CD14-positive monocyte (primary cell): ENCODE data around the gene PUDP. TPM values are rescaled to one million over a fixed set of nuclear protein-coding genes. Genes with fewer than 3 reads are reported as not detected.
A peak's percentile ranks its signal among the peaks of the same experiment; 100 is the strongest.

Experiments
- DNase-seq, 3 donors: peaks; one replicate each; pipeline ENCODE4 v3.0.0-alpha.2; 2011 to 2022
- H2AFZ ChIP-seq: 2 replicates; pipeline ENCODE4 v1.6.0; 2012; ENCODE audit warnings: mild to moderate bottlenecking, low read depth, low read length, inconsistent platforms; ENCODE audit not compliant: insufficient read depth, poor library complexity, severe bottlenecking
- H3K27ac ChIP-seq, 2 donors: 1 replicate in 1 of 2; 2 replicates in 1 of 2; pipeline ENCODE4 v1.5.1; 2012 to 2013; ENCODE audit warnings: low read length in 2 of 2, control low read depth in 1 of 2, inconsistent platforms in 1 of 2, low read depth in 1 of 2, mild to moderate bottlenecking in 1 of 2
- H3K27me3 ChIP-seq, 2 donors: one replicate each; pipeline versions ENCODE4 v1.6.0 to v1.6.1; 2011 to 2013; ENCODE audit warnings: low read length in 2 of 2; ENCODE audit not compliant: control insufficient read depth in 2 of 2, insufficient read depth in 2 of 2
- H3K36me3 ChIP-seq, 2 donors: replicated peaks in 1 of 2; 1 replicate in 1 of 2; 2 replicates in 1 of 2; pipeline versions ENCODE4 v1.5.1 to v1.6.1; 2012 to 2013; ENCODE audit warnings: low read length in 2 of 2, control low read depth in 1 of 2, inconsistent platforms in 1 of 2, mild to moderate bottlenecking in 1 of 2; ENCODE audit not compliant: insufficient read depth in 2 of 2, control insufficient read depth in 1 of 2
- H3K4me1 ChIP-seq, 2 donors: 1 replicate in 1 of 2; 2 replicates in 1 of 2; pipeline versions ENCODE4 v1.5.1 to v1.6.1; 2012 to 2013; ENCODE audit warnings: low read length in 2 of 2, control low read depth in 1 of 2, inconsistent platforms in 1 of 2, mild to moderate bottlenecking in 1 of 2, moderate library complexity in 1 of 2; ENCODE audit not compliant: insufficient read depth in 2 of 2, control insufficient read depth in 1 of 2
- H3K4me2 ChIP-seq: replicated peaks from 2 replicates; pipeline ENCODE3; 2012; ENCODE audit warnings: low read length, moderate library complexity, mild to moderate bottlenecking; ENCODE audit not compliant: poor library complexity, severe bottlenecking; ENCODE audit errors: extremely low read depth
- H3K4me3 ChIP-seq, 3 experiments: fragments of 200-600 bp in 1 of 3; sonication (generic) in 1 of 3; replicated peaks in 1 of 3; 1 replicate in 2 of 3; 2 replicates in 1 of 3; pipeline ENCODE4 v1.5.1; 2011 to 2013; ENCODE audit warnings: low read length in 3 of 3, mild to moderate bottlenecking in 3 of 3, control low read depth in 2 of 3, low read depth in 2 of 3, inconsistent platforms in 1 of 3, moderate library complexity in 1 of 3
- H3K79me2 ChIP-seq: 2 replicates; pipeline ENCODE4 v1.6.0; 2012; ENCODE audit warnings: mild to moderate bottlenecking, control low read depth, inconsistent platforms, low read length, moderate library complexity; ENCODE audit not compliant: insufficient read depth
- H3K9ac ChIP-seq: 2 replicates; pipeline ENCODE4 v1.6.0; 2017; ENCODE audit warnings: low read length, mild to moderate bottlenecking; ENCODE audit not compliant: insufficient read depth, poor library complexity, severe bottlenecking
- H3K9me3 ChIP-seq, 2 donors: replicated peaks in 1 of 2; 1 replicate in 1 of 2; 2 replicates in 1 of 2; pipeline versions ENCODE4 v1.5.1 to v1.6.1; 2012 to 2013; ENCODE audit warnings: low read length in 2 of 2, control low read depth in 1 of 2; ENCODE audit not compliant: control insufficient read depth in 1 of 2, insufficient read depth in 1 of 2
- H4K20me1 ChIP-seq: 2 replicates; pipeline ENCODE4 v1.6.0; 2012; ENCODE audit warnings: mild to moderate bottlenecking, low read length, control low read depth, moderate library complexity; ENCODE audit not compliant: insufficient read depth
- H3K27ac Mint-ChIP-seq, 7 donors: one replicate each; pipeline ENCODE4 v1.8.0; 2020; ENCODE audit warnings: mild to moderate bottlenecking in 7 of 7, mixed read lengths in 7 of 7, moderate library complexity in 6 of 7, inconsistent platforms in 2 of 7
- H3K27me3 Mint-ChIP-seq, 3 donors: one replicate each; pipeline ENCODE4 v1.8.0; 2021 to 2022; ENCODE audit warnings: low read depth in 3 of 3, mild to moderate bottlenecking in 3 of 3, mixed read lengths in 3 of 3, moderate library complexity in 3 of 3, inconsistent platforms in 1 of 3
- H3K36me3 Mint-ChIP-seq, 2 donors: one replicate each; pipeline ENCODE4 v1.8.0; 2020; ENCODE audit warnings: mixed read lengths in 2 of 2, inconsistent platforms in 1 of 2, mild to moderate bottlenecking in 1 of 2
- H3K4me1 Mint-ChIP-seq: one replicate; pipeline ENCODE4 v1.8.0; 2020; ENCODE audit warnings: mild to moderate bottlenecking, mixed read lengths
- H3K4me3 Mint-ChIP-seq, 2 donors: one replicate each; pipeline ENCODE4 v1.8.0; 2020; ENCODE audit warnings: mild to moderate bottlenecking in 2 of 2, mixed read lengths in 2 of 2, moderate library complexity in 1 of 2
- H3K9me3 Mint-ChIP-seq, 7 donors: one replicate each; pipeline ENCODE4 v1.8.0; 2020 to 2022; ENCODE audit warnings: mixed read lengths in 7 of 7, mild to moderate bottlenecking in 6 of 7, moderate library complexity in 6 of 7, inconsistent platforms in 2 of 7
- WGBS: methylation state at CpG from one replicate; pipeline ENCODE4 v1.1.5; 2013; ENCODE audit warnings: missing lambda C conversion rate; ENCODE audit not compliant: insufficient coverage; 5-methylcytosine and 5-hydroxymethylcytosine counted together
- intact Hi-C, 2 donors: fragments of 100-400 bp; cut with micrococcal nuclease; formaldehyde crosslinking; loops; one replicate each; pipeline versions ENCODE4 v1.15.0 to v1.15.1; 2023
- polyA plus RNA-seq, 3 donors: library from polyadenylated mRNA; depleted of rRNA in 1 of 3; unstranded in 2 of 3; stranded (reverse) in 1 of 3; fragments of 300-500 nt in 2 of 3; fragments of >200 nt in 1 of 3; fragmentation: Illumina TruSeq in 2 of 3; gene quantifications; 1 replicate in 2 of 3; 2 replicates in 1 of 3; pipeline ENCODE4 v1.2.3, GENCODE V29; 2012 to 2021
- TF ChIP-seq, protein P1 (sequence below): fragments of 200-600 bp; IDR thresholded peaks from one replicate; pipeline ENCODE4 v1.8.0; 2022; ENCODE audit warnings: antibody characterized with exemption, mild to moderate bottlenecking

Gene PUDP
- polyA plus RNA-seq, 3 donors = 21.4 to 49.5 (median 45.4) TPM

DNA sequence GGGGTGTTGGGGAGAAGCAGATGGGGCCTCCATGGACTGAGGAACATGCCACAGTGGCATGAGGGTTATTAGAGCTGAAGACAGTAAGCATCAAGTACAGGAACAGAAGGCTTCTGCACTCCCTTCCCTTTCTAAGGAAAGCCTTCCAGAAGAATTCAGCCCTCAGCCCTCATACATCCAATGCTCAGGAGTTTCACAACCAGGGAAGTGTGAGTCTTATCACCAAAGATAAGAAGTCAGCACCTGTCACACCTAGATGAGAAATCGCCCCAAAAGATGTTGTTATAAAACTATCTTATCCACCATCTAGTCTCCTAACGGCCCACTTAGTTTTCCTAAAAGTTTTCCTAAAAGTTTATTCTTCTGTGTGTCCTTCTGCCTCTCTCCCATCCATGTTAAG lies 78.4 kb downstream of the PUDP start:
- Histone ChIP-seq H3K9ac (no peak overlapping the region), H3K4me2 (no peak overlapping the region), H2AFZ (no peak overlapping the region), H3K27me3 (no peaks in the 10 kb centered on the region), H3K36me3 (peaks cover 9 to 73% of the 10 kb centered on the region in 2 donors), H4K20me1 (peaks cover 48% of the 10 kb centered on the region), H3K4me3 (no peak overlapping the region), H3K27ac (no peak overlapping the region), H3K79me2 (peaks cover 4% of the 10 kb centered on the region), H3K9me3 (no peaks in the 10 kb centered on the region), H3K4me1 (peaks cover 0 to 7% of the 10 kb centered on the region in 2 donors)
- DNase-seq = no peak
- 100% methylated on average over 1 of the region's 2 CpGs for WGBS
- Mint-ChIP-seq H3K4me3 (no peak overlapping the region), H3K9me3 (peaks cover 0 to 3% (median 0%) of the 10 kb centered on the region in 7 donors), H3K27me3 (peaks cover 0 to 1% (median 0%) of the 10 kb centered on the region in 3 donors), H3K27ac (peak overlapping the region in 1 of 7 donors; percentile 24), H3K4me1 (peaks cover 7% of the 10 kb centered on the region), H3K36me3 (peaks cover 41 to 75% of the 10 kb centered on the region in 2 donors)
- intact Hi-C loops = no loop called here
- TF ChIP-seq, protein P1, sequence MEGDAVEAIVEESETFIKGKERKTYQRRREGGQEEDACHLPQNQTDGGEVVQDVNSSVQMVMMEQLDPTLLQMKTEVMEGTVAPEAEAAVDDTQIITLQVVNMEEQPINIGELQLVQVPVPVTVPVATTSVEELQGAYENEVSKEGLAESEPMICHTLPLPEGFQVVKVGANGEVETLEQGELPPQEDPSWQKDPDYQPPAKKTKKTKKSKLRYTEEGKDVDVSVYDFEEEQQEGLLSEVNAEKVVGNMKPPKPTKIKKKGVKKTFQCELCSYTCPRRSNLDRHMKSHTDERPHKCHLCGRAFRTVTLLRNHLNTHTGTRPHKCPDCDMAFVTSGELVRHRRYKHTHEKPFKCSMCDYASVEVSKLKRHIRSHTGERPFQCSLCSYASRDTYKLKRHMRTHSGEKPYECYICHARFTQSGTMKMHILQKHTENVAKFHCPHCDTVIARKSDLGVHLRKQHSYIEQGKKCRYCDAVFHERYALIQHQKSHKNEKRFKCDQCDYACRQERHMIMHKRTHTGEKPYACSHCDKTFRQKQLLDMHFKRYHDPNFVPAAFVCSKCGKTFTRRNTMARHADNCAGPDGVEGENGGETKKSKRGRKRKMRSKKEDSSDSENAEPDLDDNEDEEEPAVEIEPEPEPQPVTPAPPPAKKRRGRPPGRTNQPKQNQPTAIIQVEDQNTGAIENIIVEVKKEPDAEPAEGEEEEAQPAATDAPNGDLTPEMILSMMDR = no peak

DNA sequence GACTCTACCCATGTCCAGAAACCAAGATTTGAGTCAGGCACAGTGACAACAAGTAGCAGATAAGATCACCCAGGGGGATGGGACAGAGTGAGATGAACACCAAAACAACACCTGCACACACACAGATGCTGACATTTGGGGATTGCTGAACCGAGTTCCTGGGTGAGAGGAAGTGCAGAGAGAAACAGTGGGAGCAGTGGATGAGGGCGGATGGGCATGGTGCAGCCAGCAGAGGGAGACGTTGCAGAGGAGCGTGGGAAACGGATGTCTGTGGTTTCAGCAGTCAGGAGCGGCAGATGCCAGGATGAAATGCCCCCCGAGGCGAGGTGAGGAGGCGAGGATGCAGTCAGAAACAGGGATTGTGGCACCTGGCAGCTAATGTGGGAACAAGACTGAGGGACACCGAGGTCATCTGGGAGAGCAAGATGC lies 79.0 kb downstream of the PUDP start:
- H3K27ac ChIP-seq = no peak overlapping the region
- H3K4me3 Mint-ChIP-seq = no peak overlapping the region
- peak; percentile 3 to 11 (median 6) for DNase-seq
- intact Hi-C loops = no loop called here
- WGBS = 44% methylated on average over 6 of the region's 10 CpGs
- peaks cover 41 to 73% of the 10 kb centered on the region in 2 donors for H3K36me3 Mint-ChIP-seq
- H3K27me3 Mint-ChIP-seq = peaks cover 0 to 1% (median 0%) of the 10 kb centered on the region in 3 donors
- H3K9me3 Mint-ChIP-seq = peaks cover 0 to 3% (median 0%) of the 10 kb centered on the region in 7 donors
- peaks cover 9 to 73% of the 10 kb centered on the region in 2 donors for H3K36me3 ChIP-seq
- no peak overlapping the region for H3K4me3 ChIP-seq
- peak overlapping the region in 4 of 7 donors; percentile 28 to 54 (median 34) for H3K27ac Mint-ChIP-seq
- no peak overlapping the region for H3K9ac ChIP-seq
- no peak overlapping the region for H3K4me2 ChIP-seq
- H3K4me1 ChIP-seq = peaks cover 0 to 7% of the 10 kb centered on the region in 2 donors
- H3K27me3 ChIP-seq = no peaks in the 10 kb centered on the region
- H3K4me1 Mint-ChIP-seq = peaks cover 7% of the 10 kb centered on the region
- H3K9me3 ChIP-seq = no peaks in the 10 kb centered on the region
- H3K79me2 ChIP-seq = peaks cover 4% of the 10 kb centered on the region
- H2AFZ ChIP-seq = no peak overlapping the region
- H4K20me1 ChIP-seq = peaks cover 54% of the 10 kb centered on the region
- TF ChIP-seq, protein P1 = no peak
